GM12878 (cell line): ENCODE measurements around the gene CCDC27.

Experiments
- CEBPZ ChIP-seq: fragments of 150-350 bp; IDR thresholded peaks from 2 replicates; pipeline ENCODE4 v1.6.1; 2016; ENCODE audit warnings: low read depth, low read length
- CREB1 ChIP-seq: IDR thresholded peaks from 2 replicates; pipeline ENCODE4 v1.6.1; 2012; ENCODE audit warnings: low read depth, mild to moderate bottlenecking, inconsistent platforms
- HDAC2 ChIP-seq: fragments of 200-600 bp; sonication (generic); IDR thresholded peaks from 2 replicates; pipeline ENCODE4 v1.6.1; 2017
- JUND ChIP-seq: IDR thresholded peaks from 2 replicates; pipeline ENCODE4 v1.6.1; 2012; ENCODE audit warnings: low read depth, mild to moderate bottlenecking, low read length, improper control_type of control experiment, moderate library complexity
- NFIC ChIP-seq: IDR thresholded peaks from 2 replicates; pipeline ENCODE4 v1.6.1; 2012; ENCODE audit warnings: low read depth, mild to moderate bottlenecking, inconsistent platforms, low read length, moderate library complexity
- POLR2AphosphoS2 ChIP-seq: IDR thresholded peaks from 2 replicates; pipeline ENCODE4 v1.6.1; 2011; ENCODE audit warnings: low read depth, mild to moderate bottlenecking, low read length, improper control_type of control experiment, moderate library complexity
- TARDBP ChIP-seq: IDR thresholded peaks from 2 replicates; pipeline ENCODE4 v1.6.1; 2016; ENCODE audit warnings: borderline replicate concordance
- ZNF622 ChIP-seq: fragments of 450-650 bp; IDR thresholded peaks from 2 replicates; pipeline ENCODE4 v1.6.1; 2017; ENCODE audit warnings: mild to moderate bottlenecking, inconsistent platforms
- ZZZ3 ChIP-seq: IDR thresholded peaks from 2 replicates; pipeline ENCODE4 v1.6.1; 2011; ENCODE audit warnings: low read depth; ENCODE audit not compliant: control insufficient read depth, insufficient read length
- TF ChIP-seq, protein P1 (sequence below), 3 experiments: IDR thresholded peaks in 2 of 3; conservative IDR thresholded peaks in 1 of 3; 2 replicates each; pipeline ENCODE4 v1.5.1; 2011; ENCODE audit warnings: low read depth in 3 of 3, low read length in 3 of 3, mild to moderate bottlenecking in 3 of 3, control low read depth in 2 of 3, moderate library complexity in 2 of 3, inconsistent platforms in 1 of 3, mixed read lengths in 1 of 3; ENCODE audit not compliant: control insufficient read depth in 2 of 3, insufficient read depth in 1 of 3; ENCODE audit errors: extremely low read depth in 1 of 3
- TF ChIP-seq, protein P2 (sequence below): IDR thresholded peaks from 2 replicates; pipeline ENCODE4 v1.6.1; 2011; ENCODE audit warnings: mild to moderate bottlenecking, low read depth, low read length, moderate library complexity; ENCODE audit not compliant: insufficient replicate concordance
- TF ChIP-seq, protein P3 (sequence below): fragments of 450-650 bp; IDR thresholded peaks from 2 replicates; pipeline ENCODE4 v1.6.1; 2017; ENCODE audit warnings: antibody characterized with exemption, mild to moderate bottlenecking, moderate library complexity

DNA sequence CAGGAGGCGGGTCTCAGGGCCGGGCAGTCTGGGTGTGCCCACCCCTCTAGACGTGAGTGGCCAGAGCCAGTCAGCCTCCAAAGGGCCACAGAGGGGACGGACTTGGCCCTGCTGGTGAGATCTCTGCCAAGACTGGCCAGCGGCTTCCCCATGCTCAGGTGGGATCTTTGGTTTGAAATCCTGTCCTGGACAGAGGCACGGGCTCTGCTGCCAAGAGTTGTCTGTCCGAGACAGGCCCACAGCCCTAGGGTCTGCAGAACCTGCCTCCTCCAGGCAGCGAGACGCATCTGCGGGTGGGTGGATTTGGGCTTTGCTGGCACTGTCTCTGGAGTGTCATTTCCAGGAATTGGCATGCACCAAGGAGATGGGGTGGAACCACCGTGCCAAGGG is 44.3 kb upstream of the CCDC27 start:
- TF ChIP-seq CEBPZ (no peak), TARDBP (no peak), JUND (no peak), POLR2AphosphoS2 (no peak), ZNF622 (no peak), HDAC2 (no peak), NFIC (no peak), CREB1 (no peak), ZZZ3 (no peak)
- TF ChIP-seq, protein P1, sequence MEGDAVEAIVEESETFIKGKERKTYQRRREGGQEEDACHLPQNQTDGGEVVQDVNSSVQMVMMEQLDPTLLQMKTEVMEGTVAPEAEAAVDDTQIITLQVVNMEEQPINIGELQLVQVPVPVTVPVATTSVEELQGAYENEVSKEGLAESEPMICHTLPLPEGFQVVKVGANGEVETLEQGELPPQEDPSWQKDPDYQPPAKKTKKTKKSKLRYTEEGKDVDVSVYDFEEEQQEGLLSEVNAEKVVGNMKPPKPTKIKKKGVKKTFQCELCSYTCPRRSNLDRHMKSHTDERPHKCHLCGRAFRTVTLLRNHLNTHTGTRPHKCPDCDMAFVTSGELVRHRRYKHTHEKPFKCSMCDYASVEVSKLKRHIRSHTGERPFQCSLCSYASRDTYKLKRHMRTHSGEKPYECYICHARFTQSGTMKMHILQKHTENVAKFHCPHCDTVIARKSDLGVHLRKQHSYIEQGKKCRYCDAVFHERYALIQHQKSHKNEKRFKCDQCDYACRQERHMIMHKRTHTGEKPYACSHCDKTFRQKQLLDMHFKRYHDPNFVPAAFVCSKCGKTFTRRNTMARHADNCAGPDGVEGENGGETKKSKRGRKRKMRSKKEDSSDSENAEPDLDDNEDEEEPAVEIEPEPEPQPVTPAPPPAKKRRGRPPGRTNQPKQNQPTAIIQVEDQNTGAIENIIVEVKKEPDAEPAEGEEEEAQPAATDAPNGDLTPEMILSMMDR (IDR thresholded peaks at IDR 0.05 in 2 of 3, conservative IDR thresholded peaks at IDR 0.05 in 1 of 3; ENCODE audit: control insufficient read depth in 2 of 3, extremely low read depth in 1 of 3, insufficient read depth in 1 of 3, low read depth in 3 of 3, low read length in 3 of 3): no peak
- TF ChIP-seq, protein P2, sequence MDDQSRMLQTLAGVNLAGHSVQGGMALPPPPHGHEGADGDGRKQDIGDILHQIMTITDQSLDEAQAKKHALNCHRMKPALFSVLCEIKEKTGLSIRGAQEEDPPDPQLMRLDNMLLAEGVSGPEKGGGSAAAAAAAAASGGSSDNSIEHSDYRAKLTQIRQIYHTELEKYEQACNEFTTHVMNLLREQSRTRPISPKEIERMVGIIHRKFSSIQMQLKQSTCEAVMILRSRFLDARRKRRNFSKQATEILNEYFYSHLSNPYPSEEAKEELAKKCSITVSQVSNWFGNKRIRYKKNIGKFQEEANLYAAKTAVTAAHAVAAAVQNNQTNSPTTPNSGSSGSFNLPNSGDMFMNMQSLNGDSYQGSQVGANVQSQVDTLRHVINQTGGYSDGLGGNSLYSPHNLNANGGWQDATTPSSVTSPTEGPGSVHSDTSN: no peak
- TF ChIP-seq, protein P3, sequence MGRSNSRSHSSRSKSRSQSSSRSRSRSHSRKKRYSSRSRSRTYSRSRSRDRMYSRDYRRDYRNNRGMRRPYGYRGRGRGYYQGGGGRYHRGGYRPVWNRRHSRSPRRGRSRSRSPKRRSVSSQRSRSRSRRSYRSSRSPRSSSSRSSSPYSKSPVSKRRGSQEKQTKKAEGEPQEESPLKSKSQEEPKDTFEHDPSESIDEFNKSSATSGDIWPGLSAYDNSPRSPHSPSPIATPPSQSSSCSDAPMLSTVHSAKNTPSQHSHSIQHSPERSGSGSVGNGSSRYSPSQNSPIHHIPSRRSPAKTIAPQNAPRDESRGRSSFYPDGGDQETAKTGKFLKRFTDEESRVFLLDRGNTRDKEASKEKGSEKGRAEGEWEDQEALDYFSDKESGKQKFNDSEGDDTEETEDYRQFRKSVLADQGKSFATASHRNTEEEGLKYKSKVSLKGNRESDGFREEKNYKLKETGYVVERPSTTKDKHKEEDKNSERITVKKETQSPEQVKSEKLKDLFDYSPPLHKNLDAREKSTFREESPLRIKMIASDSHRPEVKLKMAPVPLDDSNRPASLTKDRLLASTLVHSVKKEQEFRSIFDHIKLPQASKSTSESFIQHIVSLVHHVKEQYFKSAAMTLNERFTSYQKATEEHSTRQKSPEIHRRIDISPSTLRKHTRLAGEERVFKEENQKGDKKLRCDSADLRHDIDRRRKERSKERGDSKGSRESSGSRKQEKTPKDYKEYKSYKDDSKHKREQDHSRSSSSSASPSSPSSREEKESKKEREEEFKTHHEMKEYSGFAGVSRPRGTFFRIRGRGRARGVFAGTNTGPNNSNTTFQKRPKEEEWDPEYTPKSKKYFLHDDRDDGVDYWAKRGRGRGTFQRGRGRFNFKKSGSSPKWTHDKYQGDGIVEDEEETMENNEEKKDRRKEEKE: no peak
